GM11168 (cell line): ENCODE results near the gene ACTL6B.
"Not testable (repeated sequence)": the region's sequence is repeated elsewhere in the genome, so short reads cannot be mapped to it uniquely, and the experiment has no call there.

ENCODE experiments used
- in situ Hi-C: fragments of 300-500 bp; cut with MboI; formaldehyde crosslinking; loops from one replicate; pipeline ENCODE4 v1.12.0; 2022; ENCODE audit warnings: low sequenced_read_pairs; ENCODE audit not compliant: unreplicated experiment

Gene ACTL6B

DNA sequence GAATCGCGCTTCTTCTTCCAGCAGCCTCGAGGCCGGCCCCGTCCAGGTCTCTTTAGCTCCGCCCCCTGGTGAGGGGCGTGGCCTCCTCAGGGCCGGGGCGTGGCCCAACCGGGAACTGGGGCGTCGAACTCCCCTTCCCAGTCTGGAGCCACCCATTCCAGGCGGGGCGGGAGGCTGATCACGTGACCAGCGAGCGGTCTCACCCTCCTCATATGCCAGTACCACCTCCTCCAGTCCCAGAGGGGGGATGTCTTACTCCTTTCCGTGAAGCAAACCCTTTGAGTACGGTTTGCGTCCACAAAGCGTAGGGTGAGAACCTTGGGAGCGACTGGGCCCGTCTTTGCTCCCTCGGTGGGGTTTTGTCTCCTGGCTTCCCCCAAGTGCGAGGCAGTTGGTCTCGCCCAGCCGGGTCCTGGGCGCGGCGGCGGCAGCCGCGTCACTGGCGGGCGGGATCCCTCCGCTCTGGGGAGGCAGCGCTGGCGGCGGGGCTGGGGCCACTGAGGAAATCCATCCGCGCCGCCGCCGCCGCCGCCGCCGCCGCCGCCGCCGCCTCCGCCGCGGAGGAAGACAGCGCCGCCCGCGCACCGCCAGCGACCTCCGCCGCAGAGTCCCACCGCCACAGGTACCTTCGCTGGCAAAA, 17.2 kb upstream of the ACTL6B start, which contains the start of gene GNB2:
TSS of gene GNB2 (plus strand) at position 439 of the 640 bp plus-strand sequence. CDS start 2,526 bp downstream, outside the sequence.
- in situ Hi-C loops = no loop called here

DNA sequence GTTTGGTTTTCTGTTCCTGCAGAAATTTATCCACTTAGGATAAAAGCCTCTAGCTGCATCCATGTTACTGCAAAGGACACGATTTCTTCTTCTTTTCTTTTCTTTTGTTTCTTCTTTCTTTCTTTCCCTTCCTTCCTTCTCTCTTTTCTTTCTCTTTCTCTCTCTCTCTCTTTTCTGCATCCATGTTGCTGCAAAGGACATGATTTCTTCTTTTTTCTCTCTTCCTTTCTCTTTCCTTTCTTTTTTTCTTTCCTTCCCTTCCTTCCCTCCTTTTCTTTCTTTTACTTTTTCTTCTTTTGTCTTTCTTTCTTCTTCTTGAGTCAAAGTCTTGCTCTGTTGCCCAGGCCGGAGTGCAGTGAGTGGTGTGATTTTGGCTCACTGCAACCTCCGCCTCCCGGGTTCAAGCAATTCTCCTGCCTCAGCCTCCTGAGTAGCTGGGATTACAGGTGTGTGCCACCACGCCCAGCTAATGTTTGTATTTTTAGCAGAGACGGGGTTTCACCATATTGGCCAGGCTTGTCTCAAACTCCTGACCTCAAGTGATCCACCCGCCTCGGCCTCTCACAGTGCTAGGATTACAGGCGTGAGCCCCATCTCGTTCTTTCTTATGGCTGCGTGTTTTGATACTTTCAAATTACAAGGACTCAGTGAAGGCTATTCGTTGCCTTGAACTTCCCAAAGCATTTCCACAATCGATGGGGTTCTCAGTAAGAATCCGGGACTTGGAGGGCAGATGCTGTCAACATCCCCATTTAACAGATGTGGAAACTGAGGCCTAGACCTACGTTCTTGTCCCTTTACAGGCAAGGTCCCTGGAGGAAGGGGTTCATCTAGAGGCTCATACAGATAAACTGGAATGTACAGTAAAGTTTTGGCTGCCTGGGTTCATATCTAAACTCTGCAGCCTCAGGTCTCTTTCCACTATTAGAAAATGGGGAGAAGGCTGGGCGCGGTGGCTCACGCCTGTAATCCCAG, 15.4 kb upstream of the ACTL6B start:
- in situ Hi-C loops = no loop called here

GRCh38 chr7:100670074-100670473, 13.8 kb upstream of the ACTL6B start:
- in situ Hi-C loops = no loop called here

GRCh38 chr7:100669106-100669505, 12.9 kb upstream of the ACTL6B start:
- in situ Hi-C loops = not testable (repeated sequence)

DNA sequence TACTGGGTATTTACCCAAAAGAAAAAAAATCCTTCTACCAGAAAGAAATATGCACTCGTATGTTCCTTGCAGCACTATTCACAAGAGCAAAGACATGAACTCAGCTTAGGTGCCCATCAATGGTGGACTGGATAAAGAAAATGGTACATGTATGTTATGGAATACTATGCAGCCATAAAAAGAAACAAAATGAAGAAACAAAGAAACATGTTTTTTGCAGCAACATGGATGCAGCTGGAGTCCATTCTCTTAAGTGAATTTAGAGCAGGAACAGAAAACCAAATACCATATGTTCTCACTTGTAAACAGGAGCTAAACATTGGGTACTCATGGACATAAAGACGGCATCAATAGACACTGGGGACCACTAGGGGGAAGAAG, 11.8 kb upstream of the ACTL6B start:
- in situ Hi-C loops = no loop called here

DNA sequence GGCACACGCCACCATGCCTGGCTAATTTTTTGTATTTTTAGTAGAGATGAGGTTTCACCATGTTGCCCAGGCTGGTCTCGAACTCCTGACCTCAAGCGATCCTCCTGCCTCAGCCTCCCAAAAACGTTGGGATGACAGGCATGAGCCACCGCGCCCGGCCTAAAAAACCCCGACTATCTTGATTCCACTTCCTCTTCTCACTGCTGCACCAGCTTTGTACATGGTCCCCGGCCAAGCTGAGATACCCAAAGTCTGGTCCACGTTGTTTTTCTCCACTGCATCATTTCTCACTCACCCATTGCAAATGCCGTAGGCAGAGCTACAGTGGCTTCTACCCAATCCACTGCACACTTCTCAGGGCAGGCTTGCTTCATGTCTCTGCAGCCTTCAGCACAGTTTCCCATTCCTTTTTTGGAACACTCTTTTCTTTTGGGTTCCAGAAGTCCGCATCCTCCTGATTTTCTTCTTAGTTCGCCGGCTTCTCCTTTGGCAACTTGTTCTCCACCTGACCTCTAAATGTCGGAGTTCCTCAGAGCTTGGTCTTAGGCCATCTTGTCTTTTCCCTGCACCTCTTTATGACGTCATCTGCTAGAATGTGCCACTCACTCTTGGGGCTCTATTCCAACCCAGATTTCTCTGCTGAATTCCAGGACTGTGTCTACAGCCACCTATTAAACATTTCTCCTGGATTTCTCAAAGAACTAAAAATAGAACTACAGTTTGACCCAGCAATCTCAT, 11.3 kb upstream of the ACTL6B start:
- in situ Hi-C loops = no loop called here

GRCh38 chr7:100665168-100665726, 9.0 kb upstream of the ACTL6B start:
- in situ Hi-C loops = no loop called here

DNA sequence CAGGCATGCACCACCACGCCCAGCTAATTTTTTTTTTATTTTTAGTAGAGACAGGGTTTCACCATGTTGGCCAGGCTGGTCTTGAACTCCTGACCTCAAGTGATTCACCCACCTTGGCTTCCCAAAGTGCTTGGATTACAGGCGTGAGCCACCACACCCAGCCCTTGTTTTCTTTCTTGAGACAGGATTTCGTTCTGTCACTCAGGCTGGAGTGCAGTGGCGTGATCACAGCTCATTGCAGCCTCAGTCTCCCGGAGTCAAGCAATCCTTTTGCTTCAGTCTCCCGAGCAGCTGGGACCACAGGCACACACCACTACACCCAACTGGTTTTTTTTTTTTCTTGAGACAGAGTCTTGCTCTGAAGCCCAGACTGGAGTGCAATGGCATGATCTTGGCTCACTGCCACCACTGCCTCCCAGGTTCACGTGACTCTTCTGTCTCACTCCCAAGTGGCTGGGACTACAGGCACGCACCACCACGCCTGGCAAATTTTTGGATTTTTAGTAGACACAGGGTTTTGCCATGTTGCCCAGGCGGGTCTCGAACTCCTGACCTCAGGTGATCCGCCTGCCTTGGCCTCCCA, 6.0 kb upstream of the ACTL6B start:
- in situ Hi-C loops = not testable (repeated sequence)

- in situ Hi-C loops = no loop called here
These were observed 1.1 kb downstream of the ACTL6B start for GRCh38 chr7:100654908-100655831.

DNA sequence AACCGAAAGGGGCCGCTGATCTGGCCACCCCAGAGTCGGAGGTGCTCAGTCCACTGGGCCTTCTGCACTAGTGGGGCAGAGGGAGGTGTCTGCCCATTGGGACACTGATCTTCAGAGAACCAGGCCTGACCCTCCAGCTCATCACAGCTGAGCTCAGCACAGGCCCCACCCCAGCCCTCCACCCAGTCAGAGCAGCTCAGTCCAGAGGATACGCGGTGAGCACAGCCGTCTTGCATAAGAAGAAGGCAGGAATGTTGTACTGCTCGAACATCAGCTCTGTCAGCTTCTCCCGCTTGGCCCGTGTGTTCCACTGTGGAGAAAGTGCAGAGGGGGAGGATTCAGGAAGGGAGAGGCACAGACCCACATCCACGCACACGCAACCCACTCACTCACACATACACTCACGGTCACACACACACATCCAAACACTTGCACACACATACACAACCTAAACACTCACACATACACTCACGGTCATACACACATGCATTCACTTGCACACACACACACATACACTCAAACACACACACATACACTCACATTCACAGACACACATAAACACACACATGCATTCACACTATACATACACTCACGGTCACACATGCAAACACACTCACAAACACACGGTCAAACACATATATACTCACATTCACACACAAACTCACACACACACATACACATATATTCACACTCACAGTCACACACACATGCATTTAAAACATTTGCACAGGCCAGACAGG, 6.3 kb downstream of the ACTL6B start:
- in situ Hi-C loops = no loop called here

- in situ Hi-C loops = no loop called here
These were observed 13.7 kb downstream of the ACTL6B start for GRCh38 chr7:100642534-100642907.

GRCh38 chr7:100641860-100642533, 14.3 kb downstream of the ACTL6B start:
- in situ Hi-C loops = no loop called here

- in situ Hi-C loops = no loop called here
These were observed 14.8 kb downstream of the ACTL6B start, which contains the start of gene TFR2 for GRCh38 chr7:100641463-100641859. TSS of gene TFR2 (minus strand) at chr7:100641552. CDS start at chr7:100641509, 43 bp downstream.

DNA sequence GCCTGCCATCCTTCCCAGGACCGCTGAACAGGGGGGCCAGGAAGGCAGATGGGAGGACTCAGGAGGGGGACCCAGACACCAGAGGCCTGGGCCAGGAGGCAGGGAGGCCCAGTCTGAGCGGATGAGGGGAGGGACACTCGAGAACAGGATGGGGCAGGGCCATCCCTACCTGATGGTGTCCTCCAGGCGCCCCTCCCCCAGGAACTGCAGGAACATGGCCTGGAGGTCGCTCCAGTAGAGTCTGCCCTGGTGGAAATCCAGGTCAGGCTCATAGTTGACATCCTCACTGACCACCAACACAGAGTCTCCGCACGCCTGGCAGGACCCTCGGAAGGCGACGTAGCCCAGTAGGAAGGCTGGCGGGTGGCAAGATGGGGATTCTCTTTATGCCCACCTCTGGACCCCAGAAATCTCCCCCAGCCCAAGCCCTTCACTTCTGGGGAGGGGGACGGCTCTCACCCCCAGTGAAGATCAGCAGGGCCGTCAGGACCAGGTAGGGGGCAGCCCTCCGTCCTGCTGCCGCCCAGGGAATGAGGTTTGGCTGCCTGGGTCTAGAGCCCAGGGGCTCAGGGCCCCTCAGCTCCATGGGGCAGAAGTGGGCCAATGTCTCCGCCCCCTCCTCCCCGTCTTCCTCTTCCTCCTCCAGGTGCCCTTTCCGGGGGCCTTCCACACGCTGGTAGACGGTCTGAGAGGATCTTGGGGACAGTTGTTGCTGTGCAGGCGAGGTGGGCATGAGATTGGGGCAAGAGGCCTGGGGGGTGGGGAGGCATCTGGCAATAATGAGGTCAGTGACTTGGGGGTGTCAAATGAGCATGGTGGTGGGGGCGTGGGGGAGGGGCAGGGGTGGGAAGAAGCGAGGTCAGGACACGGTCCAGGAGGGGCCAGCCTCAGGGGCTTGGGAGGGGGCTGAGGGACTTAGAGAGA, 15.5 kb downstream of the ACTL6B start:
- in situ Hi-C loops = no loop called here

DNA sequence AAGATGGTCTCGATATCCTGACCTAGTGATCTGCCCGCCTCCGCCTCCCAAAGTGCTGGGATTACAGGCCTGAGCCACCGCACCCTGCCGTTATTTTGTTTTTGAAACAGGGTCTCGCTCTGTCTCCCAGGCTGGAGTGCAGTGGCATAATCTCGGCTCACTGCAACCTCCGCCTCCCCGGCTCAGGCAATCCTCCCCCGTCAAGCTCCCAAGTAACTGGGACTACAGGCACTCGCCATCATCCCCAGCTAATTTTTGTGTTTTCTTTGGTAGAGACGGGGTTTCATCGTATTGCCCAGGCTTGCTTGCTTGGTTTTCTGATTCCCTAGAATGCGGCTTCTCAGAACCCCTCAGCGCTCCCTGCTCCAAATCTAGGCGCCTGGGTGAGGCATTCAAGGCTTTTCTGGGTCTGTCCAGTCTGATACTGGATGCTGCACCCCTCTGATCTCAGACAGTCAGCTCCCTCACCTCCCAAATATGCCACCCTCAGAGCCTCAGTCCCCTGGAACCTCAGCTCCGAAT, 16.2 kb downstream of the ACTL6B start:
- in situ Hi-C loops = no loop called here

GRCh38 chr7:100632951-100633717, 23.1 kb downstream of the ACTL6B start:
- in situ Hi-C loops = no loop called here
